ENCODE measurements around the gene REG1B. TPM values are rescaled to one million over a fixed set of nuclear protein-coding genes. Genes with fewer than 3 reads are reported as not detected.
"Not testable (repeated sequence)": the region's sequence is repeated elsewhere in the genome, so short reads cannot be mapped to it uniquely, and the experiment has no call there.

The REG1B gene
- total RNA-seq, 2 experiments from 2014 or later: not detected

- no peak overlapping the region for H3K4me3 Mint-ChIP-seq
- H3K9me3 Mint-ChIP-seq (ENCODE audit: low read depth): no peaks in the 10 kb centered on the region
- no peak for ATAC-seq
- CTCF ChIA-PET: no interaction called here
- H3K36me3 Mint-ChIP-seq: no peaks in the 10 kb centered on the region
- H3K27ac Mint-ChIP-seq: no peak overlapping the region
- DNase-seq: no peak
- no peaks in the 10 kb centered on the region for H3K4me1 Mint-ChIP-seq
- no peaks in the 10 kb centered on the region for H3K27me3 Mint-ChIP-seq
These were observed 15.4 kb upstream of the REG1B start for GRCh38 chr2:79103214-79103613.

DNA sequence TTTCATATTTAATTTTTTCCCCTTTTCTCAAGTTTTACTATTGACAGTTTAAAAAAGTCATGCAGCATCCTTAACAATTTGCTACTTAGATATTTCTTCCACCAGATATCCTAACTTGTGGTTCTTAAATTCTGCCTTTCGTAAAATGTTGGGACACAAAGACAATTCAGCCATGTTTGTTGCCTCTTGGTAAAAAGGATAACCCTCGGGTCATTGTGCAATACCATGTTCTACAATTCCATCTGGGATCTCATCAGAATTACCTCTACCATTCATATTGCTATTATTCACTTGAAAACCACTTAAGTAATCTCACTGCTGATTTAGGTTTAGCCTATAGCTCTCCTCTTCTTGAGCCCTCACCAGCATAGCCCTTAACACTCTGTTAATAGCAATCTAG lies 13.2 kb upstream of the REG1B start:
- H3K27me3 Mint-ChIP-seq: no peaks in the 10 kb centered on the region
- no peaks in the 10 kb centered on the region for H3K4me1 Mint-ChIP-seq
- DNase-seq: no peak
- CTCF ChIA-PET: no interaction called here
- no peaks in the 10 kb centered on the region for H3K36me3 Mint-ChIP-seq
- H3K9me3 Mint-ChIP-seq (ENCODE audit: low read depth): no peaks in the 10 kb centered on the region
- no peak overlapping the region for H3K4me3 Mint-ChIP-seq
- H3K27ac Mint-ChIP-seq: no peak overlapping the region
- ATAC-seq: no peak

GRCh38 chr2:79100285-79100684 lies 12.5 kb upstream of the REG1B start:
- CTCF ChIA-PET: no interaction called here
- Mint-ChIP-seq H3K4me1 (no peaks in the 10 kb centered on the region), H3K4me3 (no peak overlapping the region), H3K9me3 (ENCODE audit: low read depth) (no peaks in the 10 kb centered on the region), H3K36me3 (no peaks in the 10 kb centered on the region), H3K27ac (no peak overlapping the region), H3K27me3 (no peaks in the 10 kb centered on the region)
- ATAC-seq (no peak), DNase-seq (no peak)

DNA sequence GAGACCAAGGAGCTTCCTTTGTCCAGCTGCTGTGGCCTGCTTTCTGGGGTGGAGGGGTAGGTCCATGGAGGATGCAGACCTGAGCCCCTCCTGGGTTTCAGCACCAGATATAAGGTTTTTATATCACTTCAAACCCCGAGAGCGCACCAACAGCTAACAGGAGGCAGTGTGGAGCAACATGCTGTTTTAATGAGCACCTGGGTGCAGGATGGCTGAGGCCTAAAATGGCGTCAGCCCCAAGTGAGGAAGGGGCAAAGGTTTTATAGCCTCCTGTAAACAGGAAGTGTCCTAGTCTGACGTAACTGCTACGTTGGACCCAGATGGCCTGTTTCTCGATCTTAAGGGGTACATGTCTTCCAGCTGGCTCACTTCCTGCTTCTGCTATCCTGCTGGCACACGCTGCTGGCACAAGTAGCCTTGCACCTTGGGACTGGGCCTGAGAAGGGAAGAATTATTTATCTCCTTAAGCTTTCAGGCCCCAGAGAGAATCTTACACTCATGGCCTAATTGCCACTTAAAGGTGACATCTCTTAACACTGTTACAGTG lies 11.4 kb upstream of the REG1B start:
- Mint-ChIP-seq H3K9me3 (ENCODE audit: low read depth) (no peaks in the 10 kb centered on the region), H3K27ac (no peak overlapping the region), H3K36me3 (no peaks in the 10 kb centered on the region), H3K4me1 (no peaks in the 10 kb centered on the region), H3K4me3 (no peak overlapping the region), H3K27me3 (no peaks in the 10 kb centered on the region)
- DNase-seq (no peak), ATAC-seq (no peak)
- CTCF ChIA-PET: interaction anchor here (0.6 kb wide), 1 partner anchor 638 kb away, joined by 3 read pairs; no protein-coding TSS in a partner anchor

DNA sequence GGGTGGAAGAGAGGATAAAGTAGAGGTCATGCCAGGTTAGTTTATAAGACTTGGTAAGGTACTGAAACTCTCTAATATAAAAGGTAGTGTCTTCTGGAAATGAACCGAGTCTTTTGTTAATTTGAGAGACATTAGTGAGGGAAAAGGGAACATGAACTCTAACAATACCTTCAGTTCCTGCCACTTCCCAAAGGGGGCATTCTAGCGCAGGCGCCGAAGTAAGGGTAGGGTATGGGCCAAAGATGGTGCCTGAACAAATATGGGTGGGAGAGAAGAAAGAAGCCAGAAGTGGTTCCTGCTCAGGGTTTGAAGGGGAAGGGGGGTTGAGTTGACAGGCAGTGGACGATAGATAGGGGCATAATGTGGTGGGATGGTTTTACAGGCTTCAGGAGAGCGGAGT lies 10.1 kb upstream of the REG1B start:
- DNase-seq (no peak), ATAC-seq (no peak)
- Mint-ChIP-seq H3K9me3 (ENCODE audit: low read depth) (no peaks in the 10 kb centered on the region), H3K36me3 (no peaks in the 10 kb centered on the region), H3K4me1 (no peaks in the 10 kb centered on the region), H3K27me3 (no peaks in the 10 kb centered on the region), H3K4me3 (no peak overlapping the region), H3K27ac (no peak overlapping the region)
- CTCF ChIA-PET: no interaction called here

DNA sequence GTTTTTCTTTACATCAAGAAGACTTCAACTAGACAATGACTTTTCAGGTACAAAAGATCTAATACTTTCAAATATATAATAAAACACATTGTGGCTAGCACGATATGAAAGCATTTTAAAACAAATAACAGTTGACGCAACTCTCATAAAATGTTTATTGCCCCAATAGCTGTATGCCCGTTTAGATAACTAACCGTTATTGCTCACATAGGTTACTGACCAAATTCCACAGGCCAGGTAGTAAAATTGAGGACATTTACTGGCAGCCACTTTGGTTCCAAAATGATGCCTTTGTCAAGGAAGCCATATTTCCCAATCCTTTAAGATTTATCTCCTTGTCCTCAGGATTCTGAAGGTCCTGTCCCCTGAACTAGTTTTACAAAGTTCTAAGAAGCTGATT lies 2.9 kb upstream of the REG1B start:
- Mint-ChIP-seq H3K27ac (no peak overlapping the region), H3K36me3 (no peaks in the 10 kb centered on the region), H3K9me3 (ENCODE audit: low read depth) (no peaks in the 10 kb centered on the region), H3K27me3 (no peaks in the 10 kb centered on the region), H3K4me1 (no peaks in the 10 kb centered on the region), H3K4me3 (no peak overlapping the region)
- CTCF ChIA-PET: no interaction called here
- ATAC-seq (no peak), DNase-seq (no peak)

DNA sequence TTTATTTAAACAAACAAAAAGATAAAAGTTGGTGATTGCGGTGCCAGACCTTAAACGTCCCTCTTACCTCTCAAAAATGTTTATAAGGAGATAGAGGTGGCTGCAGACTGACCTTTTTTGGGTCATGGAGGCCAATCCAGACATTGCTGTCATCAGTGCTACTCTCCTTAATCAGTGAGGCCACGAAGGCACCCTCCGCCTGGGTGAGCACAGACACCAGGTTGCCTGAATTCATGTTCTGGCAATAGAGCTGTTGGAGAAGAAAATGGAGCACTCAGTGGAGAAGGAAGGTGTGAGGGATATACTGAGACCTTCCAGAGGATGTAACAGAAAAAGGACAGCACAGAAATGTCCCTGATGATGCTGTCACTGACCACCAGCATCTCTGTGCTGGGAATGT lies 1.5 kb downstream of the REG1B start:
- ATAC-seq (no peak), DNase-seq (no peak)
- CTCF ChIA-PET: no interaction called here
- Mint-ChIP-seq H3K9me3 (ENCODE audit: low read depth) (peaks cover 3% of the 10 kb centered on the region), H3K4me1 (no peaks in the 10 kb centered on the region), H3K4me3 (no peak overlapping the region), H3K36me3 (no peaks in the 10 kb centered on the region), H3K27me3 (no peaks in the 10 kb centered on the region), H3K27ac (no peak overlapping the region)

DNA sequence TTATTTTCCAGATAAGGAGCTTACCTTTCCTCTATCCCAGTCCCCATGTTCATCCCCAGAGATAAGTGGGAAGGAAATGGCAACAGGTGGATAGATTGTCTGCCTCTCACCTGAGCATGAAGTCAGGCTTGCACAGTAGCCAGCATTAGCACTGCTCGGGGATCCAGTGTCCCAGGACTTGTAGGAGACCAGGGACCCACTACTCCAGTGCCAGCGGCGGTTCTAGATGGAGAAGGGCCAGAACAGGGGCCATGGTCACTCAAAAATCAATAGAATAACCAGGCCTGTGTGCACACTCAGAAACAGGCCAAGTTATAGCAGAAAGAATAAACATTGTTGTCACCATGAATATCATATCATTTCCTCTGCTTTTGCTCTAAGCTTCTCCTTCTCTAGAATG lies 2.4 kb downstream of the REG1B start:
- ATAC-seq: no peak
- Mint-ChIP-seq H3K4me3 (no peak overlapping the region), H3K27ac (no peak overlapping the region), H3K4me1 (no peaks in the 10 kb centered on the region), H3K36me3 (no peaks in the 10 kb centered on the region), H3K9me3 (ENCODE audit: low read depth) (peaks cover 9% of the 10 kb centered on the region), H3K27me3 (no peaks in the 10 kb centered on the region)
- no peak for DNase-seq
- CTCF ChIA-PET: no interaction called here

DNA sequence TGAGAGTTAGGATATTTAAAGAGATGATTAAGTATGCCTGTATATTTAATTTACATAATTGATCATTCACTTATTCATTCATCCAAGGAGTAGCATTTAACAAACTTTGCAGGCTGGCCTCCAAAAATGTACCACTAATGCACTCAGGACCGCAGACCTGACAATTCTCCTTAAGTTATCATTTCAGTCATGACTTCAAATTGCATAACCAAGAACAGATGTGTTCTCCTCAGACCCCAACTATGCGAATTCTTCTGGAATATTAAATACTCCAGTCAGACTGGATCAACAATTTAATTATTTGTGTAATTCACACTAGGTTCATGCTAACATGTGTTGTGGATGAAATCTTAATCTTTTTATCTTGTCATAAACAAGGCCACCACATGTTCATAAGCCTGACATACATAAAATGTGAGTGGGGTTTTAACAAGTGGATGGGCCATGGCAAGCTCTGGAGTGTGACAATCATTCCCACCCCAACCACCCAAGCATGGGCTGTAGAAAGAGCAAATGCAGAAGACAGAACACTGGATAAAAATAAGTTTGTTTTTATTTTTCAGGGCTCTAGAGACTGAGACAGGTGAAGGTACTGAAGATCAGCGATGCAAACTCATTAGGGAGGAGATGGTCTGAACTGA lies 3.2 kb downstream of the REG1B start:
- H3K9me3 Mint-ChIP-seq (ENCODE audit: low read depth): peaks cover 9% of the 10 kb centered on the region
- H3K4me3 Mint-ChIP-seq: no peak overlapping the region
- CTCF ChIA-PET: no interaction called here
- H3K27me3 Mint-ChIP-seq: no peaks in the 10 kb centered on the region
- DNase-seq: no peak
- H3K27ac Mint-ChIP-seq: no peak overlapping the region
- H3K4me1 Mint-ChIP-seq: no peaks in the 10 kb centered on the region
- no peaks in the 10 kb centered on the region for H3K36me3 Mint-ChIP-seq
- no peak for ATAC-seq

- ATAC-seq (no peak), DNase-seq (no peak)
- Mint-ChIP-seq H3K27me3 (no peaks in the 10 kb centered on the region), H3K9me3 (ENCODE audit: low read depth) (peaks cover 11% of the 10 kb centered on the region), H3K4me3 (no peak overlapping the region), H3K4me1 (no peaks in the 10 kb centered on the region), H3K27ac (no peak overlapping the region), H3K36me3 (no peaks in the 10 kb centered on the region)
- CTCF ChIA-PET: no interaction called here
These were observed 4.1 kb downstream of the REG1B start for GRCh38 chr2:79083597-79084251.

DNA sequence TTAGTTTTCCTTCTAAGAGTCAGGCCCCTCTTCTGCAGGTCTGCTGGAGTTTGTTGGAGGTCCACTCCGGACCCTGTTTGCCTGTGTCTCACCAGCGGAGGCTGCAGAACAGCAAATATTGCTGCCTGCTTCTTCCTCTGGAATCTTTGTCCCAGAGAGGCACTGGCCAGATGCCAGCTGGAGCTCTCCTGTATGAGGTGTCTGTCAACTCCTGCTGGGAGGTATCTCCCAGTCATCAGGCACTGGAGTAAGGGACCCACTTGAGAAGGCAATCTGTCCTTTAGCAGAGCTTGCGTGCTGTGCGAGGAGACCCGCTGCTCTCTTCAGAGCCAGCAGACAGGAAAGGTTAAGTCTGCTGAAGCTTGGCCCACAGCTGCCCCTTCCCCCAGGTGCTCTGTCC lies 4.8 kb downstream of the REG1B start:
- ATAC-seq (no peak), DNase-seq (no peak)
- H3K4me1 Mint-ChIP-seq: no peaks in the 10 kb centered on the region
- H3K27me3 Mint-ChIP-seq: no peaks in the 10 kb centered on the region
- no peak overlapping the region for H3K4me3 Mint-ChIP-seq
- no peaks in the 10 kb centered on the region for H3K36me3 Mint-ChIP-seq
- H3K9me3 Mint-ChIP-seq (ENCODE audit: low read depth): peaks cover 11% of the 10 kb centered on the region
- CTCF ChIA-PET: no interaction called here
- H3K27ac Mint-ChIP-seq: no peak overlapping the region

GRCh38 chr2:79071078-79071477 lies 16.7 kb downstream of the REG1B start:
- Mint-ChIP-seq H3K9me3 (ENCODE audit: low read depth) (peaks cover 9% of the 10 kb centered on the region), H3K4me1 (no peaks in the 10 kb centered on the region), H3K27ac (no peak overlapping the region), H3K36me3 (no peaks in the 10 kb centered on the region), H3K27me3 (no peaks in the 10 kb centered on the region), H3K4me3 (no peak overlapping the region)
- no peak for DNase-seq
- no peak for ATAC-seq
- CTCF ChIA-PET: no interaction called here

DNA sequence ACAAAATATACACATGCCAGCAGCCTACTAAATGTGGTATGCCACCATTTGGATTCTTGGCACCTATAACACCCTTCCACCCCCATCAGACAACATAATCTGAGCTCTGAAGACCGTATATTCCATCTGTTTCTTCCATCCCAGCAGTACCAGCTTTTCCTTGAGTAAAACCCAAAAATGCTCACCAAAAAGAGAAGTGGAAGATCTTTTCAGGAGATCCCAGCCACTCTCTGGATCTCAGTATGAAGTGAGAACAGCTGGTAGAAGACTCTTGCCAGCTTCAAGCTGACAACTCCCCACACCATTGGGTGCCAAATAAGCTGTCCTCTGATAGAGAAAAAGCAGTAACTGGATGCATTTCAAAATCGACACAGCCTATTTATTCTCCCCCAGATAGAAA lies 22.6 kb downstream of the REG1B start:
- Mint-ChIP-seq H3K4me3 (no peak overlapping the region), H3K27me3 (no peaks in the 10 kb centered on the region)

GRCh38 chr2:79054769-79055168 lies 33.0 kb downstream of the REG1B start:
- DNase-seq; H3K36me3 Mint-ChIP-seq; H3K9me3 Mint-ChIP-seq (ENCODE audit: low read depth); CTCF ChIA-PET; H3K27ac Mint-ChIP-seq; H3K27me3 Mint-ChIP-seq; ATAC-seq; H3K4me1 Mint-ChIP-seq; H3K4me3 Mint-ChIP-seq: not testable (repeated sequence)

More for the DNA sequence above, 22.6 kb downstream of the REG1B start:
- no peaks in the 10 kb centered on the region for H3K36me3 Mint-ChIP-seq
- H3K27ac Mint-ChIP-seq: no peak overlapping the region
- ATAC-seq (no peak), DNase-seq (no peak)
- H3K4me1 Mint-ChIP-seq: no peaks in the 10 kb centered on the region
- peaks cover 7% of the 10 kb centered on the region for H3K9me3 Mint-ChIP-seq (ENCODE audit: low read depth)
- CTCF ChIA-PET: no interaction called here

All from activated CD8-positive, alpha-beta memory T cell treated with anti-CD3 and anti-CD28 coated beads, Interleukin-2, amount 10 ng/mL, durations not matched to agents 7 days and 5 days (primary cell).